K562 (cell line): Measurements from ENCODE around the gene TCOF1. TPM values are rescaled to one million over a fixed set of nuclear protein-coding genes. Genes with fewer than 3 reads are reported as not detected.

ENCODE experiments used
- ATAC-seq: fragments of 200-7000 bp; cut with Tn5 transposase; 3 replicates; pipeline ENCODE4 v1.9.1; 2020; ENCODE audit warnings: moderate library complexity
- BruUV-seq: library from RNA; stranded (reverse); fragments of 400-500 nt; replicated peaks from 2 replicates; lab custom pipeline; 2021; lab: Mats Ljungman, UMichigan
- CTCF ChIA-PET: fragments of 300-600 bp; formaldehyde crosslinking; extraction: SDS; loops from one replicate; lab custom pipeline; 2021; ENCODE audit warnings: low intra/inter-chr PET ratio; lab: Yijun Ruan, JAX
- POLR2A ChIA-PET: fragments of 300-600, 350-650 bp; sonication (Branson Sonifier 250); formaldehyde crosslinking; extraction: SDS; loops from one replicate; lab custom pipeline; 2021; ENCODE audit warnings: antibody characterized with exemption, inconsistent platforms; lab: Yijun Ruan, JAX
- DNase-seq, 4 experiments: peaks; one replicate each; pipeline versions ENCODE4 v3.0.0 to v3.0.0-alpha.2; 2011 to 2018; ENCODE audit warnings: low spot score in 3 of 4, mixed read lengths in 3 of 4; ENCODE audit errors: extremely low read depth in 1 of 4
- FAIRE-seq: peaks from 2 replicates; lab custom pipeline; 2011; peaks lifted over from hg19 to GRCh38; lab: Jason Lieb, UNC
- H2AFZ ChIP-seq: 2 replicates; pipeline ENCODE4 v1.6.0; 2011; ENCODE audit warnings: low read depth, low read length, control low read depth, inconsistent platforms
- H3K27ac ChIP-seq: fragments of 200-600 bp; 3 replicates; pipeline ENCODE4 v1.8.0; 2011; ENCODE audit warnings: low read depth, mild to moderate bottlenecking, control low read depth, inconsistent platforms, low read length, moderate library complexity, mixed read lengths; ENCODE audit errors: extremely low read depth
- H3K27me3 ChIP-seq, 2 experiments: fragments of 300-600 bp in 1 of 2; 2 replicates in 1 of 2; 3 replicates in 1 of 2; pipeline versions ENCODE4 v1.6.0 to v1.8.0; 2011; ENCODE audit warnings: inconsistent platforms in 2 of 2, low read length in 2 of 2, mild to moderate bottlenecking in 1 of 2, mixed read lengths in 1 of 2, moderate library complexity in 1 of 2; ENCODE audit not compliant: control insufficient read depth in 2 of 2, insufficient read depth in 2 of 2
- H3K36me3 ChIP-seq: fragments of 300-600 bp; 3 replicates; pipeline ENCODE4 v1.8.0; 2011; ENCODE audit warnings: mild to moderate bottlenecking, low read length, inconsistent platforms; ENCODE audit not compliant: control insufficient read depth, insufficient read depth
- H3K4me1 ChIP-seq, 2 experiments: fragments of 200-600 bp in 1 of 2; replicated peaks in 1 of 2; 2 replicates in 1 of 2; 3 replicates in 1 of 2; pipeline versions ENCODE4 v1.5.1 to v1.8.0; 2011; ENCODE audit warnings: inconsistent platforms in 2 of 2, low read length in 2 of 2, mild to moderate bottlenecking in 1 of 2, mixed read lengths in 1 of 2, moderate library complexity in 1 of 2; ENCODE audit not compliant: control insufficient read depth in 2 of 2, insufficient read depth in 2 of 2
- H3K4me2 ChIP-seq: 2 replicates; pipeline ENCODE4 v1.6.1; 2011; ENCODE audit warnings: low read length, control low read depth, inconsistent platforms, mixed read lengths; ENCODE audit not compliant: insufficient read depth
- H3K4me3 ChIP-seq: fragments of 200-600 bp; sonication (generic), shearing (Covaris generic); 2 replicates; pipeline ENCODE4 v1.5.1; 2016; ENCODE audit warnings: control low read depth, inconsistent platforms
- H3K79me2 ChIP-seq: fragments of 200-600 bp; 3 replicates; pipeline ENCODE4 v1.8.0; 2011; ENCODE audit warnings: low read length, inconsistent platforms; ENCODE audit not compliant: control insufficient read depth, insufficient read depth
- H3K9ac ChIP-seq, 2 experiments: 2 replicates each; pipeline versions ENCODE4 v1.6.0 to v1.6.1; 2011; ENCODE audit warnings: low read depth in 2 of 2, low read length in 2 of 2, control low read depth in 1 of 2, inconsistent platforms in 1 of 2, mild to moderate bottlenecking in 1 of 2, mixed read lengths in 1 of 2; ENCODE audit not compliant: insufficient read depth in 1 of 2
- H3K9me1 ChIP-seq: one replicate; pipeline ENCODE4 v1.6.0; 2011; ENCODE audit warnings: inconsistent platforms, mild to moderate bottlenecking, low read length, moderate library complexity; ENCODE audit not compliant: control insufficient read depth, insufficient read depth
- H3K9me3 ChIP-seq: replicated peaks from 2 replicates; pipeline ENCODE4 v1.5.1; 2011; ENCODE audit warnings: low read depth, low read length, inconsistent platforms; ENCODE audit not compliant: control insufficient read depth, insufficient read depth
- H4K20me1 ChIP-seq: replicated peaks from 2 replicates; pipeline ENCODE4 v1.6.1; 2011; ENCODE audit warnings: low read length, inconsistent platforms, mixed read lengths; ENCODE audit not compliant: control insufficient read depth, insufficient read depth
- ADNP ChIP-seq: fragments of 200-800 bp; sonication (Bioruptor generic); IDR thresholded peaks from 2 replicates; pipeline ENCODE4 v1.6.1; 2016; ENCODE audit warnings: missing genetic modification characterization, missing compliant biosample characterization
- CREB3L1 ChIP-seq: fragments of 450-650 bp; IDR thresholded peaks from 2 replicates; pipeline ENCODE4 v1.6.1; 2014; ENCODE audit warnings: low read depth, mild to moderate bottlenecking, moderate library complexity, borderline replicate concordance
- FOS ChIP-seq: IDR thresholded peaks from 3 replicates; pipeline ENCODE4 v1.6.1; 2011; ENCODE audit not compliant: insufficient read length; ENCODE audit errors: extremely low read depth
- KLF10 ChIP-seq: fragments of 250-450 bp; sonication (Bioruptor Pico); IDR thresholded peaks from 2 replicates; pipeline ENCODE4 v1.6.1; 2021; ENCODE audit warnings: matching md5 sums
- MNT ChIP-seq, 2 experiments: fragments of 450-650 bp; conservative IDR thresholded peaks; 2 replicates each; pipeline ENCODE4 v1.6.1; 2017; ENCODE audit warnings: mild to moderate bottlenecking in 2 of 2, moderate library complexity in 2 of 2
- RFX5 ChIP-seq: IDR thresholded peaks from 2 replicates; pipeline ENCODE4 v1.6.1; 2011; ENCODE audit warnings: low read depth, mild to moderate bottlenecking, improper control_type of control experiment, low read length
- TRIM25 ChIP-seq: fragments of 450-650 bp; IDR thresholded peaks from 2 replicates; pipeline ENCODE4 v1.7.0; 2016; ENCODE audit warnings: borderline replicate concordance
- VEZF1 ChIP-seq: fragments of 200-800 bp; sonication (Bioruptor generic); IDR thresholded peaks from 2 replicates; pipeline ENCODE4 v1.6.1; 2017; ENCODE audit warnings: missing genetic modification characterization, missing compliant biosample characterization
- ZNF316 ChIP-seq: fragments of 450-650 bp; IDR thresholded peaks from 2 replicates; pipeline ENCODE4 v1.6.1; 2016
- WGBS: fragments of 100-300 bp; shearing (Covaris generic); methylation state at CpG from one replicate; pipeline ENCODE4 v1.1.6; 2016; ENCODE audit warnings: low coverage, mixed read lengths; ENCODE audit not compliant: insufficient coverage; ENCODE audit errors: missing lambda C conversion rate; 5-methylcytosine and 5-hydroxymethylcytosine counted together
- in situ Hi-C: fragments of 300-500 bp; cut with MboI; formaldehyde crosslinking; loops from 4 replicates; pipeline ENCODE4 v1.15.0; 2018; ENCODE audit warnings: inconsistent platforms, mixed read lengths
- intact Hi-C: fragments of 100-400 bp; cut with micrococcal nuclease; formaldehyde crosslinking; loops from 2 replicates; pipeline ENCODE4 v1.14.2; 2022
- polyA plus RNA-seq, 8 experiments: library from polyadenylated mRNA; depleted of rRNA in 4 of 8; stranded (reverse) in 5 of 8; unstranded in 3 of 8; fragments of >200 nt; fragmentation: Nextera tagmentation in 2 of 8; fragmentation: Illumina TruSeq in 1 of 8; extraction: Ambion mirVana in 2 of 8; extraction: Trizol in 1 of 8; gene quantifications; 2 replicates each; pipeline versions ENCODE4 v1.2.1 to v1.2.3, GENCODE V29; 2011 to 2014; ENCODE audit warnings: inconsistent platforms in 1 of 8, missing spikeins in 1 of 8
- total RNA-seq, 7 experiments: library from RNA; depleted of rRNA in 6 of 7; stranded (reverse); fragments of >200 nt in 6 of 7; fragmentation: Illumina TruSeq in 2 of 7; extraction: Trizol in 2 of 7; gene quantifications; 2 replicates each; pipeline versions ENCODE4 v1.2.1 to v1.2.3, GENCODE V29; 2011 to 2021; ENCODE audit warnings: low replicate concordance in 1 of 7
- TF ChIP-seq, protein P1 (sequence below): fragments of 250-450 bp; sonication (Bioruptor Pico); IDR thresholded peaks from 2 replicates; pipeline ENCODE4 v1.4.0; 2020

TCOF1 gene
- total and polyA plus RNA-seq, 9 of the 15 experiments (the other 6 are each of a cell fraction or from before 2014, with no cell fraction given) = 9.8 to 134 (median 61.7) TPM

DNA sequence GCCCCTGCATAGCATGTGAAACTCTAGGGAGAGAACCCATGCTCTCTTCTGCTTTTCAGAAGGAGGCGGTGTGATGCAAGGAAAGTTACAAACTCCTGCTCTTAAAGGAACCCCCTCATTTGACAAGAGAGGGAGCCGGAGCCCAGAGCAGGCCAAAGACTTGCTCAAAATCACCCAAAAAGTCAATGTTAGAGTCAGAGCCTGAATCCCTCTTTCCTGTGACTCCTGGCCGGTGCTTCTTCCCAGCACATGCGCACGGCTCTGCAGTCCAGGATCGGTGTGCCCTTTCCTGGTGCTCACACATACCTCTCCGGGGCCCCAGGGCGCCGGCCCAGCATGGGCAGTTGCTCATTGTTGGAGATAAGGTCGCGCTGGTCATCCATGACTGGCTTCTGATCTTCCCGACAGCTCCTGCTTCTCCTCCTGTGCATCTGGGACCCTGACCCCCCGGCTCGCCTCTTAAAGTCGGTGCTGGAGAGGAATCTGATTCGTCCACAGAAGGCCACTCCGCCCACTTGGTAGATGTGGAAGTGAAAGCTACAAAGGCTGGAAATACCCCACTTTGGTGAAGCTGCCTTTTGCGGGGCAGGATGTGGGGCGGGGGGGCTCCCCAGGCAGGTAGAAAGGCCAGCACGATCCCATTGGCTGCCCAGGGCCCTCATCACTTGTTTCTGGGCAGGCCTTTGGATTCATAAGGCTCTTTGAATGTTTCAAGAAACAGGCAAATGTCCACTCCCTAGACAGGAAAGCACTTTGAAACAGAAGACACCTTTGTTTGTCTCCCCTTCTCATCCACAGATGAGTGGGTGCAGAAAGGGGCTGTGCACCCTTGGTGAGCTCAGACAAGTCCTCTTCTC, 55.0 kb downstream of the TCOF1 start, which contains the start of gene CD74:
CD74 (minus strand) TSS at position 592 of the 857 bp plus-strand sequence; CDS start at position 431, 161 bp downstream.
- BruUV-seq = no TSS peak
- peak within 1 kb of the TSS in 1 of 2 experiments; percentile 60; a peak in 1 of 4 replicates for H3K9ac ChIP-seq
- peak; percentile 80 for TF ChIP-seq VEZF1
- TF ChIP-seq ADNP = no peak
- peak; percentile 98 for TF ChIP-seq RFX5
- no peak for TF ChIP-seq TRIM25
- peak; percentile 16 for TF ChIP-seq FOS
- TF ChIP-seq, protein P1, sequence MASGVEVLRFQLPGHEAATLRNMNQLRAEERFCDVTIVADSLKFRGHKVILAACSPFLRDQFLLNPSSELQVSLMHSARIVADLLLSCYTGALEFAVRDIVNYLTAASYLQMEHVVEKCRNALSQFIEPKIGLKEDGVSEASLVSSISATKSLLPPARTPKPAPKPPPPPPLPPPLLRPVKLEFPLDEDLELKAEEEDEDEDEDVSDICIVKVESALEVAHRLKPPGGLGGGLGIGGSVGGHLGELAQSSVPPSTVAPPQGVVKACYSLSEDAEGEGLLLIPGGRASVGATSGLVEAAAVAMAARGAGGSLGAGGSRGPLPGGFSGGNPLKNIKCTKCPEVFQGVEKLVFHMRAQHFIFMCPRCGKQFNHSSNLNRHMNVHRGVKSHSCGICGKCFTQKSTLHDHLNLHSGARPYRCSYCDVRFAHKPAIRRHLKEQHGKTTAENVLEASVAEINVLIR (CRISPR knock-in tag) = 0 out of 2 replicates have a peak, but pooled peaks have one; percentile 24
- TF ChIP-seq CREB3L1 = no peak
- TF ChIP-seq KLF10 (CRISPR knock-in tag) = no peak
- TF ChIP-seq ZNF316 = no peak
- TF ChIP-seq MNT (conservative IDR thresholded peaks at IDR 0.05) = no peak

More for the DNA sequence above, 55.0 kb downstream of the TCOF1 start, which contains the start of gene CD74:
- Histone ChIP-seq H3K36me3 (no peaks in the 10 kb centered on the region), H2AFZ (peak within 1 kb of the TSS; percentile 76), H3K4me2 (peak within 1 kb of the TSS; percentile 12; the same call in 1 of the 2 replicates), H3K4me3 (no peak within 1 kb of the TSS), H3K27me3 (peaks cover 2 to 8% of the 10 kb centered on the region in 2 experiments; a peak in 1 of 5 replicates), H3K27ac (no peak within 1 kb of the TSS), H3K4me1 (peaks cover 4 to 6% of the 10 kb centered on the region in 2 experiments; a peak in 3 of 5 replicates), H3K9me1 (no peaks in the 10 kb centered on the region), H4K20me1 (0 out of 2 replicates have a peak, but pooled peaks cover 5% of the 10 kb centered on the region), H3K9me3 (no peaks in the 10 kb centered on the region), H3K79me2 (no peaks in the 10 kb centered on the region)
- DNase-seq (peak in 1 of 4 experiments; percentile 45), ATAC-seq (peak; percentile 61), FAIRE-seq (no peak)
- in situ Hi-C loops = no loop called here
- CTCF ChIA-PET = interaction anchor here (1.2 kb wide), 1 partner anchor 24 kb away, joined by 3 read pairs; no protein-coding TSS in a partner anchor
- intact Hi-C loops = no loop called here
- POLR2A ChIA-PET = no interaction called here
- WGBS = 48% methylated on average over 15 of the region's 20 CpGs
